ENCODE results near the gene CENPB. TPM values are rescaled to one million over a fixed set of nuclear protein-coding genes. Genes with fewer than 3 reads are reported as not detected.

The CENPB gene, protein sequence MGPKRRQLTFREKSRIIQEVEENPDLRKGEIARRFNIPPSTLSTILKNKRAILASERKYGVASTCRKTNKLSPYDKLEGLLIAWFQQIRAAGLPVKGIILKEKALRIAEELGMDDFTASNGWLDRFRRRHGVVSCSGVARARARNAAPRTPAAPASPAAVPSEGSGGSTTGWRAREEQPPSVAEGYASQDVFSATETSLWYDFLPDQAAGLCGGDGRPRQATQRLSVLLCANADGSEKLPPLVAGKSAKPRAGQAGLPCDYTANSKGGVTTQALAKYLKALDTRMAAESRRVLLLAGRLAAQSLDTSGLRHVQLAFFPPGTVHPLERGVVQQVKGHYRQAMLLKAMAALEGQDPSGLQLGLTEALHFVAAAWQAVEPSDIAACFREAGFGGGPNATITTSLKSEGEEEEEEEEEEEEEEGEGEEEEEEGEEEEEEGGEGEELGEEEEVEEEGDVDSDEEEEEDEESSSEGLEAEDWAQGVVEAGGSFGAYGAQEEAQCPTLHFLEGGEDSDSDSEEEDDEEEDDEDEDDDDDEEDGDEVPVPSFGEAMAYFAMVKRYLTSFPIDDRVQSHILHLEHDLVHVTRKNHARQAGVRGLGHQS
- 70.2 and 76.9 TPM in 2 replicates for total RNA-seq

DNA sequence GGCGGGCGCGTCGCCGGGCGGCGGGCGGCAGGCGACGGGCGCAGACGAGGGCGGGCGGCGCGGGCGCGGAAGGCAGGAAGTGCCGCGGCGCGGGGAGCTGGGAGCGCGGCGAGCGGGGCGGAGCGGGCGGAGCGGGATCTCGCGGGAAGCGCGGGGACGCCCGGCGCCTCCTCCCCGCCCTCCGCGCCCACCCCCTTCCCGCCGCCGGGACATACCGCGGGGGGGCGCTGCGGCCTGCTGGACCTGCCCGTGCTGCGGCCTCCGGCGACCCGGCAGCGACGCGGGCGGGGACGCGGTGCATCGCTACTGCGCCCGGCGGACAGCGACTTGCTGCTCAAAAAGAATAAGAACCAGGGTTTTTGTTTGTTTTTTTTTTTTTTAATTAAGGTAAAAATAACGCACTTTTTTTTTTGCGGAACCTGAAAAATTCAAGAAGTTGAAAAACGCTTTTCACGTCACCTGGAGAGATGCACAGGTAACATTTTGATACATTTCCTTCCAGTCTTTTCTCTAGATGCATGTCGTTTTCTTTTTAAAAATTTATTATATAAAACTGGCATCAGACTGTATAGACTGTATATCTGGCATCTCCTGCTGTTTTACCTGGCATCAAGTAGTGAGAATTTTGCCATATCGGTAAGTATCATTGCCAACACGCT, at the start of gene CENPB:
Gene CENPB (minus strand): TSS at position 76 of the 659 bp plus-strand sequence. CDS start 257 bp downstream, outside the sequence.

DNA sequence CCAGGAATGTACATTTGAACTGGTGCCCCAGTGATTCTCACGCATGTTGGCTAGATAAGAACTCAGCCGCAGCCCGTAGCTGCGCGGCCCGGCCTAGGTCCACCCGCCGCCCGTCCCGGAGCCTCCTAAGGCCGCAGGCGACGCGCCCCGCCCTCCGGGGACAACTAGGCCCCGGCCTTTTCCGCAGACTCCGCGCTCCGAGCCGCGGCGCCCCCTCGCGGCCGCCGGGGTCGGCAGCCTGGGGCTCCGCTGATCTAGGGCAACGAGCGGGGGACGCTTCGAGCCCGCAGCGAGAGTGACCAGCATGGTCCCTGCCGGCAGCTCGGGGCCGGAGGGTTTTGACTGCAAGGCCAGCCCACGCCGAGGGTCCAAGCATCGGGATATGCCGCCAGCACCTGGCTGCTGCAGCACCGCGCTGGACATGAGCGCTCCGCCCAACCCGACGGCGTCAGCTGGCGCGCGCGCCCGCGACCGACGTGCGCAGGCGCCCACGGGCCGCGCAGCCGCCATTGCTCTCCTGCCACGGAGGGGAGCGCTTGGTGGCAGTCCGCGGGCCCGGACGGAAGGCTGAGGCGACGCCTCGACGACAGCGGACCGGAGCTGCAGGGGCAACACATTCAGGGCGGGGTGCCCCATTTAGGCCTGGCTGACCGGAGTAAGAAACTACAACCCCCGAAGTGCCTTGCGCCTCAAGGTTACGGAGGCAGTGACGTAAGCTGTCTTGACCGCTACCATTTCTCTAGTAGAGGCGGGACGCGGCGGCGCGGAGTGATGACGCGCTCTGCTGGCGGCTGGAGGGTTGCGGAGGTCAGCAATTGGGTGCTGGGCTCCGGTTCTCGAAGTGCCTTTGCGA, 33.7 kb upstream of the CENPB start, which contains the start of gene AP5S1:
Gene AP5S1 (plus strand): TSS at position 500 of the 853 bp plus-strand sequence. CDS start 1,571 bp downstream, outside the sequence.

DNA sequence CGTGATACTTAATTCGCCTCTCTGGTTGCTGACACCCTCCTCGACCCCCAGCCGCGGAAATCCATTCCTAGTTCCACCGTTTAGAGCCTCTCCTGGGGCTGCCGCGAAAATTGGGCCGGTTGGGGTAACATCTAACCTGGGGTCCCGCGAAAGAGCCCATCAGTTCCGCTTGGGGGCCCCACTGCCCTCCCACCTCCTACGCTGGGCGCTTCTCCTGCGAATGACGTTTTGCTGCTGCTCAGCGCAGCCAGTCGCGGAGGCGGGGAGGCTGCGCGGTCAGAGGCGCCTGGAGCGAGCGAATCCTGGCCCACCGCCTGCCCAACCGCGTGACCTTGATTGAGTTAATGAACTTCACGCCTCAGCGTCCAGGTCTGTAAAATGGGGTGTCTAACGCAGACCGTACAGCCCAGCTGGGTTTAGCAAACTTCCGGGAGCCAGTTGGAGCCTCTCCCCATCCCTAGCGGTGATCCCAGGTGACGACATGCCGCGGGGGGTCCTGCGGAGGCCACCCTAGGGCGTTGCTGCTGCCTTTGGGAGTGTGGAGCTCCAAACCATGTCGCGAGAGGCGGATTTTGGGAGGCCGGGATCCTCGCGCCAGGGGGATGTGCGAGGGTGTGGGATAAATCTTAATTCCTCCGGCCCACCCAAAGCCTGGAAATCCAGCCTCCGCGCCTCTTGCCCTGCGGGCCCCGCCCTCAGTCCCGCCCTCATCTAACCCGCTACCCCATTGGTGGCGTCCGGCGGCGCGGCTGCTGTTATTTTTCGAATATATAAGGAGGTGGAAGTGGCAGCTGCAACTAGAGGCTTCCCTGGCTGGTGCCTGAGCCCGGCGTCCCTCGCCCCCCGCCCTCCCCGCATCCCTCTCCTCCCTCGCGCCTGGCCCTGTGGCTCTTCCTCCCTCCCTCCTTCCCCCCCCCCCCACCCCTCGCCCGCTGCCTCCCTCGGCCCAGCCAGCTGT, 9.2 kb upstream of the CENPB start, which contains the start of gene CDC25B:
Gene CDC25B (plus strand): TSS at position 800 of the 958 bp plus-strand sequence. CDS start 222 bp downstream, outside the sequence.

DNA sequence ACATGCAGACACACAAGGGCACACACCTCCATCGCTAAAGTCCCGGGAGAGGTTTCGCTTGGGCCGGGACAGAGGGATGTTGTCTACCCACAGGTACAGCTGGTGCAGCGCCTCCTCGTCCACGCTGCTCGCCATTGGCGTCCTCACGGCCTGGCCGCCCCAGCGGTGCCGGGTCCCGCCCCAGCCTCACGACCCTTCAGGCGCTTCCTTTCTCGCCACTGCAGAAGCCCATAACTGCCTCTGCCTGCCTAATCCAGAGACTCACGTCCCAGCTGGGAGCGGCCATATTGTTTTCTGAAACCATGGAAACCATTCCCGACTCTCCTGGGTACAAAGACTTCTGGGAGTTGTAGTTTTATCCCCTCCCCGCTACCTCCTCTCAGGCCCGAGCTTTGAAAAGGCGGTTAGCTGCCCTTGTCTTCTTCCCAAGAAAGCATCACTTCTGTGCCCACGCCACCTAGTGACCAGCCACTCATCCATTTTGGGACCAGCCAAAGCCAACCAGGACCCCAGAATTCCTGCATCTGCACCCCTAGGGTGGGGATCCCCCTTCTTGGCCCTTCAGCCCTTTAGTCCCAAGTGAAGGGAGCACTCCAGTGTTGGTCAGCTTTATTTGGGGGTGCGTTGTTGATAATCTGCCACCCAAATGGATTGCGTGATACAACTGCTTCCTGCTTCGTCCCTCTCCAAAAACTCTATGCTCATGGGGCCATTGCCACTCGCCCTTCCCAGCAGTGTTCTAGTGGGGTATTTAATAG, 5.2 kb downstream of the CENPB start, which contains the start of gene SPEF1:
Gene SPEF1 (minus strand): TSS at position 296 of the 758 bp plus-strand sequence. CDS start 161 bp downstream, at position 135.

DNA sequence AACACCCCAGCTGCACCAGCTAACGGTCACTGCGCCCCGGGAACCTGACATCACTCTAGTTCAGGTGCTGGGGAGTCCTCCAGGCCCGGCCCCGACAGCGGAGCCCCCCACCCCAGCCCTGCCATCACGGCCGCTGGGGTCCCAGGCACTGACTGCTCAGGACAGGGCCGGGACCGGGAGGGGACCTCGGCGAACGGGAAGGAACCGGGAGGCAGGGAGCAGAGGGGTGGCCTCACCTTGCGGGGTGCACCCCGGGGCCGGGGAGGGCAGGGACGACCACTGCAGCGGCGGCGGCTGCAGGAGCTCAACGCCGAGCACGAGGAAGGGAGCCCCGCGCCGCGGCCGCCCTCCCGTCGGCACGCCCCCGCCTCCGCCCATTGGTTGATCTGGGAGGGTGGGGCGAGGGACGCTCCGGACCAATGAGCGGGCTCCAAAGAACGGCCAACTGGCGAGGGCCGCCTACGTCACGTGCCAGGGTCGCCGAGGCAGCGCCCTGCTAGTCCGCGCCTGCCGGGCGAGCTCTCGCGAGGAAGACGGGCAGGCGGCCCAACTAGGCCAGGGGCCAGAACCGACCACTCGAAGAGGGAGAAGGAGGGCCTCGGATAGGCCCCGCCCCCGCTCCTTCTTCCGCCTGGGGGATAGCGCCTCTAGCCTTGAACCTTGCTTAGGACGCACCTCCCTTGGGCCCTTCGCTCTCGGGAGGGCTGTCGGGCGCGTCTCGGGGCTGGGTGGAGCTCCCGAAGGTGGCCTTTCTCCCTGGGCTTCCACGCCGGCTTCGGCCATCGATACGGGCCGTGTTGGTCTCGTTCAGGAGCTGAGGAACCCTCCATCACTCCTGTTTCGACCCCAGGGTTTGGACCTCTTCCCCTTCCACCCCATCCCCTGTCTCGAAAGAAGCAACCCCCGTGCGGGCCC, 18.9 kb downstream of the CENPB start, which contains the start of gene ADISSP:
Gene ADISSP (minus strand): TSS at position 327 of the 915 bp plus-strand sequence. CDS start 7,653 bp downstream, outside the sequence.

Other genes starting within 250 kb of the CENPB start
- gene GFRA4, start 123.3 kb downstream of the CENPB start, total RNA-seq, result not detected in 2 replicates
- gene ADAM33, start 104.7 kb downstream of the CENPB start, total RNA-seq, result not detected in 2 replicates
- gene SIGLEC1, start 74.1 kb downstream of the CENPB start, total RNA-seq, result not detected in 2 replicates
- 5.2 and 23.8 TPM in 2 replicates for gene HSPA12B, start 54.1 kb downstream of the CENPB start, total RNA-seq
- 29.0 and 33.6 TPM in 2 replicates for gene ADISSP, start 19.0 kb downstream of the CENPB start, total RNA-seq
- gene SPEF1, start 5.3 kb downstream of the CENPB start, total RNA-seq, result 0.13 TPM in 1 of 2 replicates, not detected in the other
- gene CDC25B, start 9.6 kb upstream of the CENPB start, total RNA-seq, result 34.8 and 52.6 TPM in 2 replicates
- 13.6 and 14.0 TPM in 2 replicates for gene AP5S1, start 33.8 kb upstream of the CENPB start, total RNA-seq
- 30.3 and 43.3 TPM in 2 replicates for gene MAVS, start 60.1 kb upstream of the CENPB start, total RNA-seq
- 56.6 and 68.4 TPM in 2 replicates for gene PANK2, start 102.6 kb upstream of the CENPB start, total RNA-seq
- gene RNF24, start 228.8 kb upstream of the CENPB start, total RNA-seq, result 8.8 and 9.5 TPM in 2 replicates

Measured in thoracic aorta endothelial cell (primary cell).